GM12874 (cell line): ENCODE results near the gene FUT1.

Source experiments
- CTCF ChIP-seq: IDR thresholded peaks from 2 replicates; pipeline ENCODE4 v1.5.1; 2011; ENCODE audit warnings: low read depth, mild to moderate bottlenecking, control low read depth, low read length, moderate library complexity; ENCODE audit not compliant: insufficient read depth

Gene FUT1

DNA sequence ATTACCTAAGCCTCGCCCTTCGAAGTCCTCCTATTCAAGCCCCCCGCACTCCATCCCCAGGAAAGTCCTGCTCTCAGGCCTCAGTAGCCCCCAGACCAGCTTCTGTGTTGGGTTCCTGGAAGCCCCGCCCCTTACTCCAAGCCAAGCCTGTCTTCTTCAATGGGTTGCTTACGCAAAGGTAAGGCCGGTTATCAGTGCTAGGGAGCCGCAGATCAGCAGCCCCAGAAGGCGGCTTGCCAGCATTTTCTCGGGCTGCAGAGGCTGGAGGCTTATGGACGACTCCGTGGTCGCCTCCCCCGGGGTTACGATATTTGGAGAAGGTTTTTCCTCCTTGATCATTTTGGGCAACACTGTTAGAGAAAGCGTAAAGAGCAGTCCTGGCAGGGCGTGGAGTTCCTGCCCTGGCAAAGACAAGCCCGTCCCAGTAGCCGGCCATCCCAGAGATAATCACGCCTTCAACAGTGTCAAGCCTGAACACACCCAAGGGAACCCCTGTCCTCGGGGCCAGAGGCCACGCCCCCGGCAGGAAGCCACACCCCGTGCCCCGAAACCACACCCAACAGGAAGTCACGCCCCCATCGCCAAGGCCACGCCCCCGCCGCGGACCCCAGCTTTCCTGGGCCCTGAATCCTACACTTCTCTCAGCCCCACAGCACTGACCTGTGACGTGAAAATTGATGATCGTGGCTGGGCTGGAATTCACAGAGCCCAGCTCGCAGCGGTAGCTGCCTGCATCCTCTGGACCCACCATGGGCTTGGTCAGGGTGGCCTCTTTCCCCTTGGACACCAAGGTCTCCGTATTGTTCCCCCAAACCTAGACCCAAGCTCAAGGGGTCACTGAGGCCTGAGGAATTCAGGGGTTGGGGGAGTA is 11.1 kb downstream of the FUT1 start:
- TF ChIP-seq CTCF, result no peak

- no peak for TF ChIP-seq CTCF
Observed at GRCh38 chr19:48740164-48740972, 12.1 kb downstream of the FUT1 start, which contains the start of gene RASIP1. RASIP1 (minus strand) TSS chr19:48740610; CDS start chr19:48740282, 328 bp downstream.

- no peak for TF ChIP-seq CTCF
Observed at GRCh38 chr19:48739404-48740163, 12.9 kb downstream of the FUT1 start.

DNA sequence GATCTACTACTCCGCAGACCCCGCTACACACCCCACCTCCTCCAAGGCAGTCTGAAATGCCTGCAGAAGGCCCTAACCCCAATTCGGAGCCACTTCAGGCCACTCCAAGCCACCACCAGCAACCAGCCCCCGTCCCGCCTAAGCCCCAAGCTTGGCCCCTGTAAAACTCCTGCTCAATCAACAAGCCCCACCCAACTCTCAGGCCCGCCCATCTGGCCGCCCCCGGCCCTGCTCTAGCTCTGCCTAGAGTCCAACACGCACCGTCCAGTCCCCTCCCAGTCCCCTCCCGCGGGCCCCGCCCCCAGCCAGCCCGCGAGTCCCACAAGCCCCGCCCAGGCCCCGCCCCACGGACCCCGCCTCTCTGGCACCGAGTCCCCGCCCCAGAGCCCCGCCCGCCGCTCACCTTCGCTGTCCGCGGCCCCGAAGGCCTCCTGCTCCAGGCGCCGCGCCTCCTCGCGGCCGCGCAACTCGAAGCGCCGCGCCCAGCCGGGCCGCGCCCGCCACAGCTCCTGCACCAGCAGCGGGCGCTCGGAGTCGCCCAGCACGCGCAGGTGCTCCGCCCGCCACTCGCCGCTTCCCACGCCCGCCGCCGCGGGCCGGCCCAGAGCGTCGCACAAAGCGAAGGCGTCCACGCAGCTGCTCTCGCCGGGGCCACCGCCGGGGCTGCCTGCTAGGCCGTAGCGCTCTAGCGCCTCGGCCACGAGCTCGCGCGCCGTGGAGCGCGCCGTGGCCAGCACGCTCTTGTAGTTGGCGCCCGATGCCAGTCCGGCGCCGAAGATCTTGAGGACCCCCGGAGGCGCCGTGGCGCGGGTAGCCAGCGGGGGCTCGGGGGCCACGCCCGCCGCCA is 13.7 kb downstream of the FUT1 start:
- TF ChIP-seq CTCF, result peak; percentile 37

DNA sequence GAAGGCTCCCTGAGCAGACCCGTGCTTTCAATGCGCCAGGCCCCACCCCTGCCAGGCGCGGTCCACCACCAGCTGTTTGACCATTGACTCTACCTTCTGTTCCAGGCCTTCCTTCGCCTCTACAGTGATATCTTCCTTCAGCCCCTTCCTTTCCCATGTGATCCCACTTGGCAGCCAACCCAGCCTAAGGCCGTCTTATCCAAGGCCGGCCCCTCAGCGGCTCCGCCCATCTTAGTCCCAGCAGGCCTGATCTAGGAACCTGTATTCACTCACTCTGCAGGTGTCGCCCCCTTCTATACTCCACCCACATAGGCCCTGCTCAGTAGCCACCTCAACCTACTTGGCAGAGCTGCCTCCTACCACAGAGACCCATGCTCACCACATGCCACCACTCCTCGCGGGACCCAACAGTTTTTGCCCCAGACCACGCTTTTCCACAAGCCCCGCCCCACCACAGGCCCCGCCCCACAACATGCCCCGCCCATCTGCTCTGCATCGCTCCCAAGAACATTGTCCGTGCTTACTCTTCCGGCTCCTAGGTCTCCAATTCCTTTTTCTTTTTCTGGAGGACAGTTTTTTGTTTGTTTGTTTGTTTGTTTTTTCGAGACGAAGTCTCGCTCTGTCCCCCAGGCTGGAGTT is 15.0 kb downstream of the FUT1 start:
- no peak for TF ChIP-seq CTCF

DNA sequence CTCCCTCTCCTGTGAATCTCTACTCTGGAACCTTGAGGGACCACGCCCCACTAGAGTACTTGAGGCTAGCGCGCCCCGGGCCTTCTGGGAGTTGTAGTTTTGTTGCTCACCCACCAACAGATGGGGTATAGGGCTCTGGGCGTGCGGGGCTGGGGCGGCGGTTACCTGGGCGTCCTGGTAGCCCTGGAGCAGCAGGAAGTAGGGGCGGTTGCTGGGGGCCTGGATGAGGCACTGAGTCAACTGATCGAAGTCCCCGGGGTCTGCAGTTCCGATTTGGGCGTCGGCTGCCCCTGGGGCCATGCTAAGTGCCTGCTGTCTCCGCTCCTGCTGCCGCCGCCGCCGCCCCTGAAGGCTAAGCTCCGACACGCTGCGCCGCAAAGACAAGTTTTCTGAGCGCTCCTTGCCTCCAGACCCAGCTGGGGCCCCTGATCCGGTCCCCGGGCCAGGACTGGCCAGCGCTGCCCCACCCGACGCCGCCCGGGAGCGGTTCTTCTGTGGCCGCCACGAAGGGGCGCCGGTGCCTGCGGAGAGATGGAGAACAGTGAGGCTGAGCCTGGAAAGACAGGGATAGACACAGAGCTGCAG is 17.3 kb downstream of the FUT1 start:
- TF ChIP-seq CTCF, result no peak
